GM18526 (cell line): Measurements from ENCODE around the gene LAMP2.

Experiments used
- POLR2A ChIP-seq: IDR thresholded peaks from 3 replicates; pipeline ENCODE4 v1.6.1; 2011; ENCODE audit not compliant: insufficient read length; ENCODE audit errors: extremely low read depth

LAMP2 gene

GRCh38 chrX:120401301-120401700 is 67.8 kb downstream of the LAMP2 start:
- TF ChIP-seq POLR2A: no peak

GRCh38 chrX:120380699-120381098 is 88.4 kb downstream of the LAMP2 start:
- TF ChIP-seq POLR2A: no peak

- TF ChIP-seq POLR2A: no peak
Measured at GRCh38 chrX:120379937-120380681, 89.0 kb downstream of the LAMP2 start.

- TF ChIP-seq POLR2A: no peak
Measured at GRCh38 chrX:120378570-120378969, 90.5 kb downstream of the LAMP2 start.
